HEK293T (cell line): ENCODE results near the gene TRIM67.
"Not testable (repeated sequence)": the region's sequence is repeated elsewhere in the genome, so short reads cannot be mapped to it uniquely, and the experiment has no call there.

Experiments used
- CTCF ChIA-PET: fragments of 350-600 bp; formaldehyde crosslinking; extraction: SDS; loops from one replicate; lab custom pipeline; 2021; ENCODE audit warnings: antibody characterized with exemption, inconsistent platforms; lab: Yijun Ruan, JAX
- POLR2A ChIA-PET: fragments of 350-600 bp; formaldehyde crosslinking; extraction: SDS; loops from one replicate; lab custom pipeline; 2020; ENCODE audit warnings: antibody characterized with exemption, inconsistent platforms; lab: Yijun Ruan, JAX
- DNase-seq: peaks from one replicate; pipeline ENCODE4 v3.0.0; 2012; ENCODE audit warnings: mixed read lengths; ENCODE audit errors: extremely low spot score
- ARNT ChIP-seq: fragments of 450-650 bp; IDR thresholded peaks from 2 replicates; pipeline ENCODE4 v1.6.1; 2017; ENCODE audit warnings: mild to moderate bottlenecking
- BHLHE40 ChIP-seq: fragments of 450-650 bp; IDR thresholded peaks from 2 replicates; pipeline ENCODE4 v1.6.1; 2016; ENCODE audit warnings: mild to moderate bottlenecking, moderate library complexity, borderline replicate concordance
- CTBP1 ChIP-seq: fragments of 450-650 bp; IDR thresholded peaks from 2 replicates; pipeline ENCODE4 v1.6.1; 2016; ENCODE audit warnings: borderline replicate concordance
- ELF4 ChIP-seq: fragments of 450-650 bp; IDR thresholded peaks from 2 replicates; pipeline ENCODE4 v1.6.1; 2017; ENCODE audit warnings: antibody characterized with exemption
- FOXA1 ChIP-seq: fragments of 450-650 bp; IDR thresholded peaks from 2 replicates; pipeline ENCODE4 v1.6.1; 2016; ENCODE audit warnings: mild to moderate bottlenecking
- FOXK2 ChIP-seq: fragments of 450-650 bp; IDR thresholded peaks from 2 replicates; pipeline ENCODE4 v1.6.1; 2016; ENCODE audit warnings: mild to moderate bottlenecking
- FOXM1 ChIP-seq: fragments of 450-650 bp; IDR thresholded peaks from 2 replicates; pipeline ENCODE4 v1.6.1; 2017; ENCODE audit warnings: mild to moderate bottlenecking, borderline replicate concordance
- HDGF ChIP-seq: fragments of 450-650 bp; IDR thresholded peaks from 2 replicates; pipeline ENCODE4 v1.6.1; 2017; ENCODE audit warnings: antibody characterized with exemption, borderline replicate concordance
- L3MBTL2 ChIP-seq: fragments of 450-650 bp; conservative IDR thresholded peaks from 2 replicates; pipeline ENCODE4 v1.6.1; 2016; ENCODE audit warnings: mild to moderate bottlenecking
- LEF1 ChIP-seq: fragments of 450-650 bp; IDR thresholded peaks from 2 replicates; pipeline ENCODE4 v1.6.1; 2017; ENCODE audit warnings: mild to moderate bottlenecking, borderline replicate concordance
- NFRKB ChIP-seq: fragments of 450-650 bp; IDR thresholded peaks from 2 replicates; pipeline ENCODE4 v1.6.1; 2016; ENCODE audit warnings: mild to moderate bottlenecking, moderate library complexity
- SP1 ChIP-seq: fragments of 450-650 bp; IDR thresholded peaks from 2 replicates; pipeline ENCODE4 v1.6.1; 2017
- SUZ12 ChIP-seq: fragments of 450-650 bp; IDR thresholded peaks from 2 replicates; pipeline ENCODE4 v1.6.1; 2016; ENCODE audit warnings: mild to moderate bottlenecking
- TARDBP ChIP-seq: fragments of 450-650 bp; IDR thresholded peaks from 2 replicates; pipeline ENCODE4 v1.6.1; 2016
- ZNF384 ChIP-seq: fragments of 450-650 bp; IDR thresholded peaks from 2 replicates; pipeline ENCODE4 v1.6.1; 2016
- TF ChIP-seq, protein P1 (sequence below): fragments of 450-650 bp; IDR thresholded peaks from 2 replicates; pipeline ENCODE4 v1.6.1; 2016

Gene TRIM67

DNA sequence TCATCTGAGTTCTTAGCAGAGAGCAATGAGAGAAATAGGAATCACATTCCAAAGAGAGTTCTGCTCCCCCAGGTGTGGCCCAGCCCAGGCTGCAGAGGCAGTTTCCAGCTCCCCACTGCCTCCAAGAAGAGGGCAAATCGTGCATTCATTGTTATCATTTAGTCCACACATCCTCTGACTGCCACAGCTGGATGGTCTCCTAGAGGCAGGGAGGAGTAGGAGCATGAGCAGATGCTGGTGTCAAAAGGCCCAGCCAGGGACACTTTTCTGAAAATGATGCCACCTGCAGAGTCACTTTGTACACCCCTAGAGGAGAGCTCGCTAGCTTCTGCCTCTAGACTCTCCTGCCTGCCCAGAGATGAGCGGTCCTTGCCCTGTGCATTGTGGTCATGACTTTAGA lies 45.6 kb downstream of the TRIM67 start:
- ChIA-PET POLR2A (no interaction called here), CTCF (interaction anchor here (0.6 to 1.1 kb wide), 4 partner anchors 36 to 825 kb away, joined by 3 read pairs; no protein-coding TSS in a partner anchor)
- TF ChIP-seq FOXA1: no peak
- no peak for TF ChIP-seq BHLHE40
- TF ChIP-seq, protein P1, sequence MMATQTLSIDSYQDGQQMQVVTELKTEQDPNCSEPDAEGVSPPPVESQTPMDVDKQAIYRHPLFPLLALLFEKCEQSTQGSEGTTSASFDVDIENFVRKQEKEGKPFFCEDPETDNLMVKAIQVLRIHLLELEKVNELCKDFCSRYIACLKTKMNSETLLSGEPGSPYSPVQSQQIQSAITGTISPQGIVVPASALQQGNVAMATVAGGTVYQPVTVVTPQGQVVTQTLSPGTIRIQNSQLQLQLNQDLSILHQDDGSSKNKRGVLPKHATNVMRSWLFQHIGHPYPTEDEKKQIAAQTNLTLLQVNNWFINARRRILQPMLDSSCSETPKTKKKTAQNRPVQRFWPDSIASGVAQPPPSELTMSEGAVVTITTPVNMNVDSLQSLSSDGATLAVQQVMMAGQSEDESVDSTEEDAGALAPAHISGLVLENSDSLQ: no peak
- no peak for TF ChIP-seq ZNF384
- no peak for TF ChIP-seq ELF4
- TF ChIP-seq SUZ12: no peak
- no peak for TF ChIP-seq L3MBTL2
- no peak for TF ChIP-seq NFRKB
- no peak for TF ChIP-seq CTBP1
- no peak for DNase-seq

DNA sequence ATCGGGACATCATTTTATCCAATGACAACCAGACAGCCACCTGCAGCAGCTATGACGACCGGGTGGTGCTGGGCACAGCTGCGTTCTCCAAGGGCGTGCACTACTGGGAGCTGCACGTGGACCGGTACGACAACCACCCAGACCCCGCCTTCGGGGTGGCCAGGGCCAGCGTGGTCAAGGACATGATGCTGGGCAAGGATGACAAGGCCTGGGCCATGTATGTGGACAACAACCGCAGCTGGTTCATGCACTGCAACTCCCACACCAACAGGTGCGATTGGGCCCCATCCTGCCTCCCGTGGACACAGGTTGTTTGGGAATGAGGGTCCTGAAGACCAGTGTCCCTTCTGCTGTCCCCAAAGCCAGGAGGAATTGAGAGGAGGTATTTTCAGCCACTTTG lies 47.1 kb downstream of the TRIM67 start:
- ChIA-PET CTCF (no interaction called here), POLR2A (no interaction called here)
- no peak for TF ChIP-seq TARDBP
- no peak for TF ChIP-seq ZNF384
- TF ChIP-seq BHLHE40: no peak
- no peak for TF ChIP-seq CTBP1
- no peak for TF ChIP-seq LEF1
- TF ChIP-seq HDGF: no peak
- no peak for TF ChIP-seq FOXM1
- no peak for TF ChIP-seq NFRKB
- TF ChIP-seq L3MBTL2: no peak
- no peak for TF ChIP-seq ELF4
- no peak for TF ChIP-seq ARNT
- TF ChIP-seq FOXA1: no peak
- no peak for TF ChIP-seq SP1
- no peak for TF ChIP-seq SUZ12
- TF ChIP-seq FOXK2: no peak
- TF ChIP-seq, protein P1: no peak

DNA sequence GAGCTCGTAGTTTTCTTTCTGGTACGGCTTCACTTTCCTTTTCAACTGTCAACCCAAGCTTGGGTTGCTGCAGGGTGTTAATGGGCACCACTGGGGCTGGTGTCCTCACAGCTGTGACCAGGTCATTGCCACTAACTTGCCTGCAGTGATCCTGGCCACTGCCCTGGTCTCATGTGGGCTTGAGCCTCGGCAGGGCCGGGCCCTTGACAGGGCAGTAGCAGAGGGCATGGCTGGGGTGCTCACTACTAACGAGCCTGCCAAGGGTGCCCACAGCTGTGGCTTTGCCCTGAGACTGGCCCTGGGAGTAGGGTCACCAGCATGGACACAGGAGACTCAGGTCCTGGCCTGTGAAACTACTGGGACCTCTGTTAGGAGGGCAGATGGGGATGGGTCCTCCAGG lies 47.7 kb downstream of the TRIM67 start:
- POLR2A ChIA-PET: no interaction called here
- CTCF ChIA-PET: interaction anchor here (0.5 to 2.1 kb wide), 3 partner anchors 185 to 303 kb away, joined by 3 to 9 read pairs (median 4); no protein-coding TSS in a partner anchor
- no peak for DNase-seq
- no peak for TF ChIP-seq L3MBTL2
- TF ChIP-seq SP1: no peak
- no peak for TF ChIP-seq ZNF384
- no peak for TF ChIP-seq SUZ12
- no peak for TF ChIP-seq LEF1
- TF ChIP-seq ELF4: no peak
- no peak for TF ChIP-seq FOXK2
- TF ChIP-seq TARDBP: no peak
- TF ChIP-seq NFRKB: no peak
- no peak for TF ChIP-seq FOXA1

More for the DNA sequence above, 47.1 kb downstream of the TRIM67 start:
- DNase-seq: no peak

DNA sequence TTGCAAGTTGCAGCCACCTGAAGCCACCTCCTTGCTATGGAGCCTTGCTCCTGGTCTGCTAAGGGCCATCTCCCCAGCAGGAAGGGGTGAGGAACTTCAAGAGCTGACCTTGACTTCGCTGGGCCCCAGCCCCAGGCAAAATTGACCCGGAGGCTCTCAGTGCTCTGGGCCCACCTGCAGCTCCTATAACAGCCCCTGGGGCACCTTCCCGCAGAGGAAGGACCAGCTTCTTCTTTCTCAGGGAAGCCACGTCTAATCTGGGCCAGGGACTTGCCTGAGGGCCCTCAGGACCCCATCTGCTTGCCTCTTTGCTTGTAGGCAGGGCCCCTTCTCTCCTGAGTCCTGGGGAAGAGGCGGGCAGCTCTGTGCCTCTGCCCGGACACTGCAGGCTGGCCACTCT lies 48.3 kb downstream of the TRIM67 start:
- POLR2A ChIA-PET: no interaction called here
- CTCF ChIA-PET: interaction anchor here (0.5 to 2.1 kb wide), 6 partner anchors 7 to 303 kb away, joined by 3 to 9 read pairs (median 4); no protein-coding TSS in a partner anchor
- no peak for TF ChIP-seq FOXK2
- TF ChIP-seq HDGF: no peak
- no peak for TF ChIP-seq L3MBTL2
- TF ChIP-seq CTBP1: no peak
- no peak for TF ChIP-seq NFRKB
- no peak for DNase-seq

DNA sequence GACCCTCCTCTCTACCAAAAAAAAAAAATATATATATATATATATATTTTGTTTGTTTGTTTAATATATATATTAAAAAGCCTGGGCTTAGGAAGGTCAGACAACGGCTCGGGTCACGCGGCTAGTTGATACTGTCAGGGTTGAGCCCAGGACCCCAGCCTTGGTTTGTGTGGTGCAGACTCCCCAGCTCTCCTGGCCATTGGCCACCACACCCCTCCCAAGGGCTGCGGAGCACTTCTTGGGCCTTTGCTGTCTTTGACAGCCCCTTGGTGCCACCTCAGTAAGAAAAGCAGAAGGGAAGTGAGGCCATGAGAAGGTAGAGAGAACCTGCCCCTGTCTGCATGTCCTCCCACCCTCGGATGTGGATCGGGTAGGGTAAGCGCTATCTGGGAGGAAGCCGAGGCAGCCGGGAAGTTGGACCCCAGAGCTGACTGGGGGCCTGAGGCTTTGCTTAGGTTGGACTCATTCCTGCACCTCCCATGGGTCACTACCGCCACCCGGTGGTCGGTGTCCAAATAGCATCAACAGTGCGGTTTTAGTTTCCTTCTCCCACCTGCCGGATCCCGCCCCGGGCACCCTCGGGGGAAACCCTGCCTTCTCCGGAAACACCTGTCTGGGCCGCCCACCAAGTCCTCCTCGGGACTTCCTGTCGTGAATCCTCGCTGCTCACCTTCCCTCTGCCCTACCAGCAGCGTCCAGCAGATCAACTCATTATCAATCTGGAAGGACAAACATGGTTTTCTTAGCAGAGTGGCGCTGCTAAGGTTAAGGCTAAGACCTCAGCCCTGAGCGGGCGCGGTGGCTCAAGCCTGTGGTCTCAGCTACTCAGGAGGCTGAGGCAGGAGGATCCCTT lies 49.4 kb downstream of the TRIM67 start:
- ChIA-PET POLR2A (no interaction called here), CTCF (interaction anchor here (0.6 to 2.1 kb wide), 8 partner anchors 8 to 413 kb away, joined by 3 to 9 read pairs (median 4); no protein-coding TSS in a partner anchor)
- TF ChIP-seq ZNF384 (no peak), BHLHE40 (no peak), NFRKB (no peak), L3MBTL2 (peak; percentile 80), SP1 (no peak), ELF4 (no peak), CTBP1 (no peak), ARNT (0 out of 2 replicates have a peak, but pooled peaks have one; percentile 19), SUZ12 (no peak)
- TF ChIP-seq, protein P1: no peak
- peak; percentile 94 for DNase-seq

DNA sequence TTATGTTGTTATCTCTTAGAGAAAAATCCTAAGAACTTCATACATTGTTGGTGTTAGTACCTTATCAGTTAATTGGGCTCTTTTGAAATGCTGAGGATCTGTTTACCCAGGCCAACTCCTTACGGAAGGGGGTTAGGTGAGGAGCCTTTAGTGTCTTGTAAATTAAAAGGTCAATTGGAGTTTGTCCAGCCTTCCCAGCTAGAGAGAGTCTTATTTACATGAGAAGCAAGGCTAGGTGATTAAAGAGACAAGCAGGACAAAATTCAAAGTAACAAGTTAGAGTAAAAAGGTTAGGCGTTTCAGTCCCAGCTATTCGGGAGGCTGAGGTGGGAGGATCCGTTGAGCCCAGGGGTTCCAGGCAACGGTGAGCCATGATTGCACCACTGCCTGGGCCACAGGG lies 50.4 kb downstream of the TRIM67 start:
- POLR2A ChIA-PET, DNase-seq: not testable (repeated sequence)
- CTCF ChIA-PET: interaction anchor here (1.0 kb wide), 1 partner anchor 121 kb away, joined by 4 read pairs; no protein-coding TSS in a partner anchor
